Measurements from ENCODE around the gene ENPP3. TPM values are rescaled to one million over a fixed set of nuclear protein-coding genes. Genes with fewer than 3 reads are reported as not detected.

The ENPP3 gene
- total and polyA plus RNA-seq, 9 of the 15 experiments (the other 6 are each of a cell fraction or from before 2014, with no cell fraction given): 14.0 to 32.8 (median 21.6) TPM

GRCh38 chr6:131587909-131588308 is 49.2 kb upstream of the ENPP3 start:
- ATAC-seq (no peak), FAIRE-seq (no peak), DNase-seq (ENCODE audit: extremely low read depth in 1 of 4, low spot score in 3 of 4) (no peak)
- Histone ChIP-seq H3K9me1 (ENCODE audit: control insufficient read depth, insufficient read depth, low read length) (no peaks in the 10 kb centered on the region), H3K27me3 (ENCODE audit: control insufficient read depth in 2 of 2, insufficient read depth in 2 of 2, low read length in 2 of 2) (no peaks in the 10 kb centered on the region), H3K36me3 (ENCODE audit: control insufficient read depth, insufficient read depth, low read length) (peaks cover 81% of the 10 kb centered on the region), H3K4me2 (ENCODE audit: insufficient read depth, low read length) (no peak overlapping the region), H2AFZ (ENCODE audit: low read depth, low read length) (no peak overlapping the region), H3K9me3 (replicated peaks; ENCODE audit: control insufficient read depth, insufficient read depth, low read depth, low read length) (no peaks in the 10 kb centered on the region), H4K20me1 (replicated peaks; ENCODE audit: control insufficient read depth, insufficient read depth, low read length) (no peaks in the 10 kb centered on the region), H3K9ac (ENCODE audit: insufficient read depth in 1 of 2, low read depth in 2 of 2, low read length in 2 of 2) (no peak overlapping the region), H3K4me1 (replicated peaks in 1 of 2; ENCODE audit: control insufficient read depth in 2 of 2, insufficient read depth in 2 of 2, low read length in 2 of 2) (no peaks in the 10 kb centered on the region), H3K4me3 (no peak overlapping the region), H3K79me2 (ENCODE audit: control insufficient read depth, insufficient read depth, low read length) (no peaks in the 10 kb centered on the region), H3K27ac (ENCODE audit: extremely low read depth, low read depth, low read length) (no peak overlapping the region)
- TF ChIP-seq ZBTB34 (CRISPR knock-in tag; IDR thresholded peaks at IDR 0.05): no peak
- TF ChIP-seq BRF1 (IDR thresholded peaks at IDR 0.05; ENCODE audit: borderline replicate concordance, extremely low read depth, insufficient read length): no peak
- TF ChIP-seq IRF9 (tag; IDR thresholded peaks at IDR 0.05): no peak
- no peak for TF ChIP-seq ZNF584 (CRISPR knock-in tag; IDR thresholded peaks at IDR 0.05; ENCODE audit: low read depth)
- no peak for TF ChIP-seq ZNF561 (CRISPR knock-in tag; conservative IDR thresholded peaks at IDR 0.05)
- TF ChIP-seq FOXM1 (IDR thresholded peaks at IDR 0.05; ENCODE audit: low read depth): no peak
- TF ChIP-seq FOXM1 (CRISPR knock-in tag; IDR thresholded peaks at IDR 0.05; ENCODE audit: low read depth): no peak
- no peak for TF ChIP-seq MYBL2 (IDR thresholded peaks at IDR 0.05; ENCODE audit: low read depth)
- TF ChIP-seq MYBL2 (CRISPR knock-in tag; IDR thresholded peaks at IDR 0.05; ENCODE audit: borderline replicate concordance): no peak
- TF ChIP-seq ATF2 (CRISPR knock-in tag; IDR thresholded peaks at IDR 0.05): no peak
- TF ChIP-seq ZNF408 (CRISPR knock-in tag; IDR thresholded peaks at IDR 0.05; ENCODE audit: low read depth): no peak
- TF ChIP-seq KDM1A (IDR thresholded peaks at IDR 0.05): no peak
- no peak for TF ChIP-seq THAP12 (CRISPR knock-in tag; IDR thresholded peaks at IDR 0.05)
- in situ Hi-C loops (cut with MboI): no loop called here
- ChIA-PET CTCF (ENCODE audit: low intra/inter-chr PET ratio) (no interaction called here), POLR2A (no interaction called here)
- no TSS peak for BruUV-seq (replicated peaks)
- intact Hi-C loops (cut with micrococcal nuclease): no loop called here
- 87% methylated on average over 4 of the region's 4 CpGs for WGBS (ENCODE audit: insufficient coverage, low coverage, missing lambda C conversion rate)
